Endothelial cell of umbilical vein (primary cell): ENCODE measurements around the gene TAPBPL.

Experiments used
- CTCF ChIP-seq, 2 donors: IDR thresholded peaks; 1 replicate in 1 of 2; 2 replicates in 1 of 2; pipeline ENCODE4 v1.5.1; 2011; ENCODE audit warnings: low read length in 2 of 2, mild to moderate bottlenecking in 2 of 2, moderate library complexity in 2 of 2, control low read depth in 1 of 2, inconsistent platforms in 1 of 2, low read depth in 1 of 2; ENCODE audit not compliant: insufficient read depth in 1 of 2; ENCODE audit errors: extremely low read depth in 1 of 2
- EZH2 ChIP-seq: IDR thresholded peaks from 2 replicates; pipeline ENCODE4 v1.6.1; 2012; ENCODE audit warnings: borderline replicate concordance, low read depth, mild to moderate bottlenecking, moderate library complexity, low read length, inconsistent platforms; ENCODE audit not compliant: severe bottlenecking
- FOS ChIP-seq: IDR thresholded peaks from 2 replicates; pipeline ENCODE4 v1.6.1; 2011; ENCODE audit warnings: mild to moderate bottlenecking, low read length, moderate library complexity, borderline replicate concordance; ENCODE audit not compliant: insufficient read depth
- GATA2 ChIP-seq: IDR thresholded peaks from 2 replicates; pipeline ENCODE4 v1.7.0; 2011; ENCODE audit warnings: low read depth, mild to moderate bottlenecking, moderate library complexity, mixed read lengths, low read length; ENCODE audit not compliant: insufficient read length, insufficient read depth
- JUN ChIP-seq: IDR thresholded peaks from 2 replicates; pipeline ENCODE4 v1.6.1; 2011; ENCODE audit warnings: borderline replicate concordance, low read depth; ENCODE audit not compliant: insufficient read length, insufficient read depth
- MYC ChIP-seq: IDR thresholded peaks from one replicate; pipeline ENCODE4 v1.6.1; 2011; ENCODE audit warnings: mild to moderate bottlenecking, low read depth, low read length
- POLR2A ChIP-seq: IDR thresholded peaks from 2 replicates; pipeline ENCODE4 v1.6.1; 2012; ENCODE audit warnings: low read depth, mild to moderate bottlenecking, control low read depth, low read length
- POLR2AphosphoS5 ChIP-seq: IDR thresholded peaks from 2 replicates; pipeline ENCODE4 v1.6.1; 2012; ENCODE audit warnings: low read depth, mild to moderate bottlenecking, control low read depth, low read length, moderate library complexity; ENCODE audit not compliant: insufficient read depth

GRCh38 chr12:6418796-6419195 is 33.0 kb upstream of the TAPBPL start:
- TF ChIP-seq EZH2 = no peak
- no peak for TF ChIP-seq POLR2A
- no peak for TF ChIP-seq CTCF (IDR thresholded peaks at IDR 0.05; ENCODE audit: extremely low read depth in 1 of 2, insufficient read depth in 1 of 2, low read depth in 1 of 2, low read length in 2 of 2)
- no peak for TF ChIP-seq POLR2AphosphoS5
- no peak for TF ChIP-seq FOS
- no peak for TF ChIP-seq GATA2
- no peak for TF ChIP-seq MYC
- TF ChIP-seq JUN = no peak
